ENCODE results near the gene SLC2A4.
"Not testable (repeated sequence)": the region's sequence is repeated elsewhere in the genome, so short reads cannot be mapped to it uniquely, and the experiment has no call there.

SLC2A4 gene

GRCh38 chr17:7327056-7327455 is 45.5 kb downstream of the SLC2A4 start:
- no peak for DNase-seq

GRCh38 chr17:7327501-7327900 is 46.0 kb downstream of the SLC2A4 start:
- no peak for DNase-seq

- no peak for DNase-seq
Measured at GRCh38 chr17:7328009-7328408, 46.5 kb downstream of the SLC2A4 start.

GRCh38 chr17:7328840-7329373 is 47.4 kb downstream of the SLC2A4 start, which contains the start of gene NEURL4:
Gene NEURL4 (minus strand): TSS chr17:7329335. CDS start chr17:7329312, 23 bp downstream.
- DNase-seq: no peak

GRCh38 chr17:7329374-7329996 is 48.0 kb downstream of the SLC2A4 start:
- peak; percentile 91 to 93 for DNase-seq

- peak; percentile 13 to 90 for DNase-seq
Measured at GRCh38 chr17:7329997-7330637, 48.6 kb downstream of the SLC2A4 start.

GRCh38 chr17:7330638-7331015 is 49.1 kb downstream of the SLC2A4 start:
- no peak for DNase-seq

GRCh38 chr17:7332111-7332510 is 50.6 kb downstream of the SLC2A4 start:
- no peak for DNase-seq

- DNase-seq: not testable (repeated sequence)
Measured at GRCh38 chr17:7332600-7333069, 51.1 kb downstream of the SLC2A4 start.

- no peak for DNase-seq
Measured at GRCh38 chr17:7334938-7335538, 53.5 kb downstream of the SLC2A4 start.

GRCh38 chr17:7335765-7336164 is 54.2 kb downstream of the SLC2A4 start:
- DNase-seq: not testable (repeated sequence)

- DNase-seq: peak; percentile 35 to 46
Measured at GRCh38 chr17:7336240-7337175, 55.0 kb downstream of the SLC2A4 start, which contains the start of gene ACAP1. Gene ACAP1 (plus strand): TSS chr17:7336529. CDS start chr17:7336735, 206 bp downstream.

GRCh38 chr17:7337600-7337999 is 56.1 kb downstream of the SLC2A4 start:
- not testable (repeated sequence) for DNase-seq

Measured in bone marrow (tissue), 2 donors.